Upper lobe of left lung (tissue), 4 donors: ENCODE results near the gene ANO4.

ENCODE experiments used
- EP300 ChIP-seq, 4 donors: sonication (generic); formaldehyde crosslinking; IDR thresholded peaks; one replicate each; pipeline ENCODE4 v1.5.1; 2017; ENCODE audit warnings: antibody characterized with exemption in 4 of 4, control low read depth in 2 of 4
- POLR2A ChIP-seq, 4 donors: fragments of 450-650 bp; IDR thresholded peaks; one replicate each; pipeline ENCODE4 v1.5.1; 2016 to 2017; ENCODE audit warnings: antibody characterized with exemption in 4 of 4, mild to moderate bottlenecking in 2 of 4
- TF ChIP-seq, protein P1 (sequence below), 6 experiments: fragments of 450-650 bp in 4 of 6; fragments of 200-600 bp in 2 of 6; sonication (generic) in 2 of 6; IDR thresholded peaks; one replicate each; pipeline ENCODE4 v1.5.1; 2016 to 2019; ENCODE audit warnings: antibody characterized with exemption in 6 of 6

DNA sequence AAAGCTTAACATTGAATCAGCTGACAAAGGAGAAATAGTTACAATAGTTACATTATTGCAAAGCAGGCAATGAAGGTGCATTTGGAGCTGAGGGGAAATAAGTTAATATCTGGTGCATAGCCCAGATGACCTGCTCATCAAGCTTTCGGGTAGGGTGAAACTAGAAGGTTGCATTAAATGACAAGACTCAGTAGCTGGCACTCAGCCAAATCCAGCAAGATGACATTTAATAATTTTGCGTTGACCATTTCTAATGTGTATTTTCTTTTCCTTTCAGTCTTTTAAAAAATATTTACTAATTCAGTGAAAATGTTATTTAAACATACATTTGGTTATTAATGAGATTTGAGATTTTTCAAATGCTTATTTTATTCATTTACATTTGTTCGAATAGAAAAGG, 226.9 kb downstream of the ANO4 start:
- TF ChIP-seq POLR2A (IDR thresholded peaks at IDR 0.05) (no peak), EP300 (IDR thresholded peaks at IDR 0.05) (no peak)
- TF ChIP-seq, protein P1, sequence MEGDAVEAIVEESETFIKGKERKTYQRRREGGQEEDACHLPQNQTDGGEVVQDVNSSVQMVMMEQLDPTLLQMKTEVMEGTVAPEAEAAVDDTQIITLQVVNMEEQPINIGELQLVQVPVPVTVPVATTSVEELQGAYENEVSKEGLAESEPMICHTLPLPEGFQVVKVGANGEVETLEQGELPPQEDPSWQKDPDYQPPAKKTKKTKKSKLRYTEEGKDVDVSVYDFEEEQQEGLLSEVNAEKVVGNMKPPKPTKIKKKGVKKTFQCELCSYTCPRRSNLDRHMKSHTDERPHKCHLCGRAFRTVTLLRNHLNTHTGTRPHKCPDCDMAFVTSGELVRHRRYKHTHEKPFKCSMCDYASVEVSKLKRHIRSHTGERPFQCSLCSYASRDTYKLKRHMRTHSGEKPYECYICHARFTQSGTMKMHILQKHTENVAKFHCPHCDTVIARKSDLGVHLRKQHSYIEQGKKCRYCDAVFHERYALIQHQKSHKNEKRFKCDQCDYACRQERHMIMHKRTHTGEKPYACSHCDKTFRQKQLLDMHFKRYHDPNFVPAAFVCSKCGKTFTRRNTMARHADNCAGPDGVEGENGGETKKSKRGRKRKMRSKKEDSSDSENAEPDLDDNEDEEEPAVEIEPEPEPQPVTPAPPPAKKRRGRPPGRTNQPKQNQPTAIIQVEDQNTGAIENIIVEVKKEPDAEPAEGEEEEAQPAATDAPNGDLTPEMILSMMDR (IDR thresholded peaks at IDR 0.05): no peak
